ENCODE measurements around the gene BRI3.

The BRI3 gene

GRCh38 chr7:98287486-98287959, 6.0 kb downstream of the BRI3 start:
- Histone ChIP-seq H3K27me3 (ENCODE audit: insufficient read depth, low read length) (no peaks in the 10 kb centered on the region), H3K9me2 (ENCODE audit: low read depth, low read length) (no peaks in the 10 kb centered on the region), H3K4me3 (ENCODE audit: low read depth, low read length, poor library complexity, severe bottlenecking) (no peak overlapping the region), H3K4me2 (ENCODE audit: low read length) (no peak overlapping the region), H3K9me3 (ENCODE audit: low read length) (no peaks in the 10 kb centered on the region), H3K9ac (ENCODE audit: low read length) (no peak overlapping the region), H3K4me1 (ENCODE audit: insufficient read depth, low read length, severe bottlenecking) (peaks cover 5% of the 10 kb centered on the region), H3K27ac (ENCODE audit: low read depth, low read length, poor library complexity, severe bottlenecking) (no peak overlapping the region), H3F3A (ENCODE audit: insufficient read depth, low read length) (no peaks in the 10 kb centered on the region), H4K20me1 (ENCODE audit: insufficient read depth, low read length) (no peaks in the 10 kb centered on the region), H2AFZ (ENCODE audit: low read length) (no peak overlapping the region), H3K79me2 (ENCODE audit: insufficient read depth, low read length) (no peaks in the 10 kb centered on the region), H3K36me3 (ENCODE audit: insufficient read depth, low read length) (peaks cover 6% of the 10 kb centered on the region; the same call in 1 of the 2 replicates)
- no peak for TF ChIP-seq EZH2 (IDR thresholded peaks at IDR 0.05; ENCODE audit: borderline replicate concordance, low read length)
- TF ChIP-seq CTCF (IDR thresholded peaks at IDR 0.05; ENCODE audit: low read length) = no peak

DNA sequence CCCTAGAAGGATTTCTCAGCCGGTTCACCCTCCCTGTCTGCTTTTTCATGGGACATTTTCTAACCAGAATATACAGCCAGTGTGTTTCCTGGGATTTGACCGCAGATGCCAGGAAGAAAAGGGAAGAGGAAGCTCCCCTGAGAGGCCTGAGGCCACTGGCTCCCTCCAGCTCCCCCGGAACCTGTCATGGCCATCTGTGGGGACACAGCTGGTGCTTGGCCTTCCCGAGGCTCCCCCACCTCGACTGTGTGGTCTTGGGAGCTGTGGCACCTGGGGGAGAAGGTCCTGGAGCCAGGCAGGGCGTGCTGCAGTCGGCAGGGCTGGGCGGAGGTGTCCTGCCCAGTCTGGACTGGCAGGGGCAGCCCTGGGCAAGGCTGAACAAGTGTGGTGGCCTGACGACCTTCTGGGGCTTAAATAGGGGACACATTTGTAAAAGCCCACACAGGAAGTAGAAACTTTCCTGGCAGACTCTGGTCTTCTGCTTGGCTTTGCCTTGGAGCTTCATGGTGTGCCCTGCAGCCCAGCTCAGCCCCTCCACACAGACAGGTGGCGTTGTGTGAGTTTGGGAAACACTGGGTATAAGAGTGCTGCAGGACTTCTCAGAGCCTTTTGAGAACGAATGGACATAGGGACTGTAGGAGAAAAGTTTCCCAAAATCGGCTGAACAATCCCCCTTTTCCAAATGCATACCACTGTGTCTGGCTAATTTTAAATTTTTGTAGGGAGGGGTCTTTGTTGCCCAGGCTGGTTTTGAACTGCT, 6.8 kb downstream of the BRI3 start:
- Histone ChIP-seq H3K27ac (ENCODE audit: low read depth, low read length, poor library complexity, severe bottlenecking) (no peak overlapping the region), H3K79me2 (ENCODE audit: insufficient read depth, low read length) (no peaks in the 10 kb centered on the region), H3K4me3 (ENCODE audit: low read depth, low read length, poor library complexity, severe bottlenecking) (no peak overlapping the region), H3F3A (ENCODE audit: insufficient read depth, low read length) (no peaks in the 10 kb centered on the region), H3K9me2 (ENCODE audit: low read depth, low read length) (no peaks in the 10 kb centered on the region), H3K9me3 (ENCODE audit: low read length) (no peaks in the 10 kb centered on the region), H3K4me2 (ENCODE audit: low read length) (no peak overlapping the region), H3K36me3 (ENCODE audit: insufficient read depth, low read length) (peaks cover 6% of the 10 kb centered on the region; the same call in 1 of the 2 replicates), H4K20me1 (ENCODE audit: insufficient read depth, low read length) (no peaks in the 10 kb centered on the region), H3K27me3 (ENCODE audit: insufficient read depth, low read length) (no peaks in the 10 kb centered on the region), H2AFZ (ENCODE audit: low read length) (no peak overlapping the region), H3K4me1 (ENCODE audit: insufficient read depth, low read length, severe bottlenecking) (no peaks in the 10 kb centered on the region), H3K9ac (ENCODE audit: low read length) (no peak overlapping the region)
- TF ChIP-seq CTCF (IDR thresholded peaks at IDR 0.05; ENCODE audit: low read length) (no peak), EZH2 (IDR thresholded peaks at IDR 0.05; ENCODE audit: borderline replicate concordance, low read length) (no peak)

GRCh38 chr7:98289333-98289875, 7.9 kb downstream of the BRI3 start:
- no peaks in the 10 kb centered on the region for H4K20me1 ChIP-seq (ENCODE audit: insufficient read depth, low read length)
- TF ChIP-seq EZH2 (IDR thresholded peaks at IDR 0.05; ENCODE audit: borderline replicate concordance, low read length) (no peak), CTCF (IDR thresholded peaks at IDR 0.05; ENCODE audit: low read length) (no peak)
- no peak overlapping the region for H2AFZ ChIP-seq (ENCODE audit: low read length)
- H3K9me2 ChIP-seq (ENCODE audit: low read depth, low read length) = no peaks in the 10 kb centered on the region
- no peaks in the 10 kb centered on the region for H3K36me3 ChIP-seq (ENCODE audit: insufficient read depth, low read length)
- no peaks in the 10 kb centered on the region for H3F3A ChIP-seq (ENCODE audit: insufficient read depth, low read length)
- H3K4me2 ChIP-seq (ENCODE audit: low read length) = no peak overlapping the region
- no peaks in the 10 kb centered on the region for H3K27me3 ChIP-seq (ENCODE audit: insufficient read depth, low read length)
- no peaks in the 10 kb centered on the region for H3K79me2 ChIP-seq (ENCODE audit: insufficient read depth, low read length)
- no peak overlapping the region for H3K27ac ChIP-seq (ENCODE audit: low read depth, low read length, poor library complexity, severe bottlenecking)
- H3K9ac ChIP-seq (ENCODE audit: low read length) = no peak overlapping the region
- no peaks in the 10 kb centered on the region for H3K9me3 ChIP-seq (ENCODE audit: low read length)
- no peak overlapping the region for H3K4me3 ChIP-seq (ENCODE audit: low read depth, low read length, poor library complexity, severe bottlenecking)
- H3K4me1 ChIP-seq (ENCODE audit: insufficient read depth, low read length, severe bottlenecking) = no peaks in the 10 kb centered on the region

All from OCI-LY1 (cell line).